NCI-H446 treated with DMSO at 0.1 percent for 48 hours (cell line): ENCODE data around the gene MORN1.

ENCODE experiments used
- DNase-seq: peaks from one replicate; lab custom pipeline; 2025; lab: John Stamatoyannopoulos, UW

The MORN1 gene

GRCh38 chr1:2374252-2375155, 16.9 kb downstream of the MORN1 start:
- no peak for DNase-seq

GRCh38 chr1:2373551-2374251, 17.7 kb downstream of the MORN1 start:
- DNase-seq, result no peak

- no peak for DNase-seq
Observed at GRCh38 chr1:2372551-2373490, 18.5 kb downstream of the MORN1 start.

- DNase-seq, result no peak
Observed at GRCh38 chr1:2368053-2368744, 23.2 kb downstream of the MORN1 start.

GRCh38 chr1:2363847-2364513, 27.4 kb downstream of the MORN1 start:
- DNase-seq, result no peak

GRCh38 chr1:2360588-2361364, 30.6 kb downstream of the MORN1 start:
- no peak for DNase-seq

GRCh38 chr1:2358651-2359640, 32.4 kb downstream of the MORN1 start:
- DNase-seq, result no peak

GRCh38 chr1:2358072-2358471, 33.3 kb downstream of the MORN1 start:
- no peak for DNase-seq

GRCh38 chr1:2356911-2357845, 34.2 kb downstream of the MORN1 start:
- no peak for DNase-seq

- DNase-seq, result no peak
Observed at GRCh38 chr1:2356401-2356800, 35.0 kb downstream of the MORN1 start.

- DNase-seq, result no peak
Observed at GRCh38 chr1:2355373-2356261, 35.7 kb downstream of the MORN1 start.

- no peak for DNase-seq
Observed at GRCh38 chr1:2354511-2355372, 36.6 kb downstream of the MORN1 start.

- DNase-seq, result no peak
Observed at GRCh38 chr1:2353551-2354438, 37.6 kb downstream of the MORN1 start.

- DNase-seq, result no peak
Observed at GRCh38 chr1:2352897-2353550, 38.3 kb downstream of the MORN1 start.
